ENCODE results near the gene ZNF669. TPM values are rescaled to one million over a fixed set of nuclear protein-coding genes. Genes with fewer than 3 reads are reported as not detected.
A peak's percentile ranks its signal among the peaks of the same experiment; 100 is the strongest.

Gene ZNF669
- total RNA-seq, 2 donors from 2014 or later, result 14.3 to 20.6 TPM

DNA sequence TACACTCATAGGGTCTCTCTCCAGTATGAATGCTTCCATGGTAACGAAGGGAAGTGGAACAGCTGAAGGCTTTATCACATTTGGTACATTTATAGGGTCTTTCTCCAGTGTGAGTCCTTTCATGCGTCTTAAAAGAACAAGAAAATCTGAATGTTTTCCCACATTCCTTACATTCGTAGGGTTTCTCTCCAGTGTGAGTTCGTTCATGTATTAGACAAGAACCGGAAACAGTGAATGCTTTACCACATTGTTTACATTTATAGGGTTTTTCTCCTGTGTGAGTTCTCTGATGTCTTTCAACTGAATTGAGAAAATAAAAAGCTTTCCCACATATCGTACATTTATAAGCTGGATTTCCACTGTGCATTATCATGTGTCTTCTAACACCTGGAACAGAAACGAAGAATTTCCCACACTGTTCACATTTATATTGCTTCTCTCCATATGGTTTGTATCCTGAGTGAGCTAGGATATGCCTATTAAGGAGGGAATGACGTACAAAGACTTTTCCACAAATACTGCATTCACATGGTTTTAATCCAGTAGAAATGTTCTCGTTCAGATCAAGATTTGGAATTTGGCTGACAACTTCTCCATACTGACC is 3.4 kb downstream of the ZNF669 start:
- Mint-ChIP-seq H3K36me3 (ENCODE audit: low read depth) (peaks cover 61% of the 10 kb centered on the region), H3K4me3 (no peak overlapping the region), H3K27me3 (ENCODE audit: insufficient read depth) (no peaks in the 10 kb centered on the region), H3K27ac (no peak overlapping the region), H3K4me1 (peaks cover 18% of the 10 kb centered on the region), H3K9me3 (peaks cover 57% of the 10 kb centered on the region)
- WGBS, 2 experiments (ENCODE audit: insufficient coverage in 1 of 2, insufficient read length in 1 of 2), result 97 to 99% methylated on average over 8 to 9 of the region's 9 CpGs
- TF ChIP-seq, protein P1, sequence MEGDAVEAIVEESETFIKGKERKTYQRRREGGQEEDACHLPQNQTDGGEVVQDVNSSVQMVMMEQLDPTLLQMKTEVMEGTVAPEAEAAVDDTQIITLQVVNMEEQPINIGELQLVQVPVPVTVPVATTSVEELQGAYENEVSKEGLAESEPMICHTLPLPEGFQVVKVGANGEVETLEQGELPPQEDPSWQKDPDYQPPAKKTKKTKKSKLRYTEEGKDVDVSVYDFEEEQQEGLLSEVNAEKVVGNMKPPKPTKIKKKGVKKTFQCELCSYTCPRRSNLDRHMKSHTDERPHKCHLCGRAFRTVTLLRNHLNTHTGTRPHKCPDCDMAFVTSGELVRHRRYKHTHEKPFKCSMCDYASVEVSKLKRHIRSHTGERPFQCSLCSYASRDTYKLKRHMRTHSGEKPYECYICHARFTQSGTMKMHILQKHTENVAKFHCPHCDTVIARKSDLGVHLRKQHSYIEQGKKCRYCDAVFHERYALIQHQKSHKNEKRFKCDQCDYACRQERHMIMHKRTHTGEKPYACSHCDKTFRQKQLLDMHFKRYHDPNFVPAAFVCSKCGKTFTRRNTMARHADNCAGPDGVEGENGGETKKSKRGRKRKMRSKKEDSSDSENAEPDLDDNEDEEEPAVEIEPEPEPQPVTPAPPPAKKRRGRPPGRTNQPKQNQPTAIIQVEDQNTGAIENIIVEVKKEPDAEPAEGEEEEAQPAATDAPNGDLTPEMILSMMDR (conservative IDR thresholded peaks at IDR 0.05), result no peak
- no peaks in the 10 kb centered on the region for H3K4me1 ChIP-seq (ENCODE audit: control insufficient read depth, insufficient read depth, low read length)
- peak overlapping the region; percentile 92 for H3K4me3 ChIP-seq (ENCODE audit: low read length)
- H3K36me3 ChIP-seq (ENCODE audit: control insufficient read depth, insufficient read depth, low read length), result peaks cover 55% of the 10 kb centered on the region
- H3K27ac ChIP-seq (ENCODE audit: low read depth, low read length), result no peak overlapping the region
- peaks cover 54% of the 10 kb centered on the region for H3K9me3 ChIP-seq (ENCODE audit: control insufficient read depth, low read length)
- no peak for DNase-seq
- H3K27me3 ChIP-seq (ENCODE audit: control insufficient read depth, insufficient read depth, low read length, poor library complexity, severe bottlenecking), result no peaks in the 10 kb centered on the region
- no peak overlapping the region for H3K9ac ChIP-seq (ENCODE audit: extremely low read depth, low read length, poor library complexity, severe bottlenecking)

DNA sequence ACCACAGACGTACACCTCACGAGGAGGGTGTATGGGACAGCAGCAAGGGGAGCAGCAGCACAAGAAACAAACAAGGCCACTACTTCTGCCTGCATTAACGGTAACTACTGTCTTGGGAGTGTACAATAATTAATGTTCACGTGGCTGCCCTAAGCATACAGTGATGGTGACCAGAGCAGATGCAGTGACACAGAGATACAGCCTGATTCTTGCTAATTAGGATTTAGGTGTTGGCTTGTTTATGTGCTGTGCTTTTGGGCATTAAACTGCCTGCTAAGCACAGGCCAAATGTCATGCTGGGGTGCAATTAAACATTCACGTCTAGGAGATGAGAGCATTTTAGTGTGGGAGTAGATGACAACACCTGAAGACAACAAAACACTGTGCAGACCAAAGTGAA is 7.2 kb downstream of the ZNF669 start:
- H3K9ac ChIP-seq (ENCODE audit: extremely low read depth, low read length, poor library complexity, severe bottlenecking), result no peak overlapping the region
- H3K4me3 ChIP-seq (ENCODE audit: low read length), result no peak overlapping the region
- H3K4me3 Mint-ChIP-seq, result no peak overlapping the region
- DNase-seq, result no peak
- H3K36me3 ChIP-seq (ENCODE audit: control insufficient read depth, insufficient read depth, low read length), result peaks cover 48% of the 10 kb centered on the region
- no peaks in the 10 kb centered on the region for H3K4me1 ChIP-seq (ENCODE audit: control insufficient read depth, insufficient read depth, low read length)
- H3K27me3 Mint-ChIP-seq (ENCODE audit: insufficient read depth), result peaks cover 7% of the 10 kb centered on the region
- peaks cover 13% of the 10 kb centered on the region for H3K4me1 Mint-ChIP-seq
- 90 to 95% methylated on average over 5 of the region's 5 CpGs for WGBS, 2 experiments (ENCODE audit: insufficient coverage in 1 of 2, insufficient read length in 1 of 2)
- H3K27ac Mint-ChIP-seq, result no peak overlapping the region
- H3K27ac ChIP-seq (ENCODE audit: low read depth, low read length), result no peak overlapping the region
- H3K27me3 ChIP-seq (ENCODE audit: control insufficient read depth, insufficient read depth, low read length, poor library complexity, severe bottlenecking), result no peaks in the 10 kb centered on the region
- H3K9me3 Mint-ChIP-seq, result peaks cover 35% of the 10 kb centered on the region
- H3K36me3 Mint-ChIP-seq (ENCODE audit: low read depth), result peaks cover 48% of the 10 kb centered on the region
- H3K9me3 ChIP-seq (ENCODE audit: control insufficient read depth, low read length), result peaks cover 34% of the 10 kb centered on the region
- TF ChIP-seq, protein P1 (conservative IDR thresholded peaks at IDR 0.05), result no peak

DNA sequence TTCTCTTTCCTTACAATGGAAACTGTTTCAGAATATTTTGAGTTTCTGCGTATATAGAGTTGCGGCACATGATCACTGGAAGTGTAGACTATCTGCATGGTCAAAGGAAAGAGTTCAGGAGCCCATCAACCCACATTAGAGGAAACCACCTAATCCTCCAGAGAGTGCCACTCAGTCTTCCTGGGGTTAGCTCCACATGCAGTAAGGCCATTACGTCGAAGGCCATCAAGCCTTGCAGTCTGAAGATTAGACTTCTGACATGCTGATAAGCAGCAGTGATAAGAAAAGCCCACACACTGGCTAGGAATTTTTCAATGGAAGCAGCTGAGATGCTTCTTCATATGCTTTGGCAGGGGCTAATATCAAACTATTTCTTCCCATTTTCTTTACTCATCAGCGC is 7.6 kb downstream of the ZNF669 start:
- Histone ChIP-seq H3K9me3 (ENCODE audit: control insufficient read depth, low read length) (peaks cover 30% of the 10 kb centered on the region), H3K27me3 (ENCODE audit: control insufficient read depth, insufficient read depth, low read length, poor library complexity, severe bottlenecking) (no peaks in the 10 kb centered on the region), H3K9ac (ENCODE audit: extremely low read depth, low read length, poor library complexity, severe bottlenecking) (no peak overlapping the region), H3K27ac (ENCODE audit: low read depth, low read length) (no peak overlapping the region), H3K36me3 (ENCODE audit: control insufficient read depth, insufficient read depth, low read length) (peaks cover 44% of the 10 kb centered on the region), H3K4me1 (ENCODE audit: control insufficient read depth, insufficient read depth, low read length) (no peaks in the 10 kb centered on the region), H3K4me3 (ENCODE audit: low read length) (no peak overlapping the region)
- WGBS, 2 experiments (ENCODE audit: insufficient coverage in 1 of 2, insufficient read length in 1 of 2), result 90 to 96% methylated on average over 5 of the region's 5 CpGs
- H3K36me3 Mint-ChIP-seq (ENCODE audit: low read depth), result peaks cover 43% of the 10 kb centered on the region
- H3K27ac Mint-ChIP-seq, result no peak overlapping the region
- TF ChIP-seq, protein P1 (conservative IDR thresholded peaks at IDR 0.05), result no peak
- H3K4me3 Mint-ChIP-seq, result no peak overlapping the region
- peaks cover 31% of the 10 kb centered on the region for H3K9me3 Mint-ChIP-seq
- H3K27me3 Mint-ChIP-seq (ENCODE audit: insufficient read depth), result peaks cover 7% of the 10 kb centered on the region
- DNase-seq, result no peak
- H3K4me1 Mint-ChIP-seq, result peaks cover 13% of the 10 kb centered on the region

Data from endodermal cell (in vitro differentiated cells).